NCI-H1105 treated with DMSO at 0.1 percent for 48 hours (cell line): ENCODE results near the gene DDIT4.
"Not testable (repeated sequence)": the region's sequence is repeated elsewhere in the genome, so short reads cannot be mapped to it uniquely, and the experiment has no call there.

ENCODE experiments used
- DNase-seq: peaks from one replicate; lab custom pipeline; 2025; lab: John Stamatoyannopoulos, UW

DDIT4 gene

GRCh38 chr10:72267819-72268399 lies 5.8 kb upstream of the DDIT4 start:
- no peak for DNase-seq

DNA sequence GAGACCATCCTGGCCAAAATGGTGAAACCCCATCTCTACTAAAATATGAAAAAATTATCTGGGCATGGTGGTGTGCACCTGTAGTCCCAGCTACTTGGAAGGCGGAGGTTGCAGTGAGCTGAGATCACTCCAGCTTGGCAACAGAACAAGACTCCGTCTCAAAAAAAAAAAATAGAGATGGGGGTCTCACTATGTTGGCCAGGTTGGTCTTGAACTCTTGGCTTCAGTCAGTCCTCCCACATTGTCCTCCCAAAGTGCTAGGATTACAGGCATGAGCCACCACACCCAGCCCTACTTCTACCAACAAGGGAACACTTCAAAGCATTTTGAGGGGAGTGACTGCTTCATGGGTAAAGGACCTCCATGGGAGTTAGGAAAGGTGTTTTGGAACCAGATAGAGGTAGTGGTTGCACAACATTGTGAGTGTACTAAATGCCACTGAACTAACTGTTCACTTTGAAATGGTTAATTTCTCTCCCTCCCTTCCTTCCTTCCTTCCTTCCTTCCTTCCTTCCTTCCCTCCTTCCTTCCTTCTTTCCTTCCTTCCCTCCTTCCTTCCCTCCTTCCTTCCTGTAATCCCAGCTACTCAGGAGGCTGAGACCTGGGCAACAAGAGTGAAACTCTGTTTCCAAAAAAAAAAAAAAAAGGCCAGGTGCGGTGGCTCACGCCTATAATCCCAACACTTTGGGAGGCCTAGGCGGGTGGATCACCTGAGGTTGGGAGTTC lies 5.1 kb upstream of the DDIT4 start:
- DNase-seq = not testable (repeated sequence)

DNA sequence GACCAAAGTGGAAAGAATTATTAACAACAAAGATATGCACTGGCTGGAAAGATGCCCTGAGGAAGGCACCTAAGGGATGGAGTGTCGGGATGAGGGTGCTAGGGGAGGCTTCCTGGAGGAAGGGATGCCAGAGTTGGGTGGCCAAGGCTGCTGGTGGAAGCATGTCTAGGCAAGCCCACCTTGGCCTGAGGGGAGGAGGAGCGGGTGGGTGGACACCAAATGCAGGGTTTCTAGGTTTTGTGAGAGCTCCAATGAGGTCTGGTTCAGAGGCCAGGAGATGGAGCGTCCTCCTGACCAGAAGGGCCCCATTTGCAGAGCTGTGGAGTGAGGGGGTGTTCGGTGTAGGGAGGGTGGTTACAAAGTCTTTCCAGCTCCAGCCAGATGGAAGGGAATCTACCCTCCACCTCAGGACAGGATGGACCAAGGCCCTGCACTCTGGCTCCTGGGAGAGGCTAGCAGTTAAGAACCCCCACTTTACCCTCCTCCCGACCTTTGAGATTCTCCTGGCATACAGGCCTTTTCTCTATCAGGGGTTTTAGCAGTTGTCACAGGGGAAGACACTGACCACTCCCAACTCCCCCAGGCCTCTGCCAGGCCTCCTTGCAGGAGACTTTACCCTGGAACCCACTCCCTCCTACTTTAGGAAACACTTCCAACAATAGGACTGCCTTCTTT lies 3.0 kb upstream of the DDIT4 start:
- no peak for DNase-seq

- DNase-seq = peak; percentile 52
These were observed 875 bp upstream of the DDIT4 start for GRCh38 chr10:72272689-72273409.

- no peak for DNase-seq
These were observed 547 bp downstream of the DDIT4 start for GRCh38 chr10:72274213-72274729.

DNA sequence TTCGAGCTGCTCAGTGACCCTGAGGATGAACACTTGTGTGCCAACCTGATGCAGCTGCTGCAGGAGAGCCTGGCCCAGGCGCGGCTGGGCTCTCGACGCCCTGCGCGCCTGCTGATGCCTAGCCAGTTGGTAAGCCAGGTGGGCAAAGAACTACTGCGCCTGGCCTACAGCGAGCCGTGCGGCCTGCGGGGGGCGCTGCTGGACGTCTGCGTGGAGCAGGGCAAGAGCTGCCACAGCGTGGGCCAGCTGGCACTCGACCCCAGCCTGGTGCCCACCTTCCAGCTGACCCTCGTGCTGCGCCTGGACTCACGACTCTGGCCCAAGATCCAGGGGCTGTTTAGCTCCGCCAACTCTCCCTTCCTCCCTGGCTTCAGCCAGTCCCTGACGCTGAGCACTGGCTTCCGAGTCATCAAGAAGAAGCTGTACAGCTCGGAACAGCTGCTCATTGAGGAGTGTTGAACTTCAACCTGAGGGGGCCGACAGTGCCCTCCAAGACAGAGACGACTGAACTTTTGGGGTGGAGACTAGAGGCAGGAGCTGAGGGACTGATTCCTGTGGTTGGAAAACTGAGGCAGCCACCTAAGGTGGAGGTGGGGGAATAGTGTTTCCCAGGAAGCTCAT lies 1.1 kb downstream of the DDIT4 start:
- DNase-seq = peak; percentile 41

DNA sequence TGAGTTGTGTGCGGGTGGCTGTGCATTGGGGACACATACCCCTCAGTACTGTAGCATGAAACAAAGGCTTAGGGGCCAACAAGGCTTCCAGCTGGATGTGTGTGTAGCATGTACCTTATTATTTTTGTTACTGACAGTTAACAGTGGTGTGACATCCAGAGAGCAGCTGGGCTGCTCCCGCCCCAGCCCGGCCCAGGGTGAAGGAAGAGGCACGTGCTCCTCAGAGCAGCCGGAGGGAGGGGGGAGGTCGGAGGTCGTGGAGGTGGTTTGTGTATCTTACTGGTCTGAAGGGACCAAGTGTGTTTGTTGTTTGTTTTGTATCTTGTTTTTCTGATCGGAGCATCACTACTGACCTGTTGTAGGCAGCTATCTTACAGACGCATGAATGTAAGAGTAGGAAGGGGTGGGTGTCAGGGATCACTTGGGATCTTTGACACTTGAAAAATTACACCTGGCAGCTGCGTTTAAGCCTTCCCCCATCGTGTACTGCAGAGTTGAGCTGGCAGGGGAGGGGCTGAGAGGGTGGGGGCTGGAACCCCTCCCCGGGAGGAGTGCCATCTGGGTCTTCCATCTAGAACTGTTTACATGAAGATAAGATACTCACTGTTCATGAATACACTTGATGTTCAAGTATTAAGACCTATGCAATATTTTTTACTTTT lies 1.8 kb downstream of the DDIT4 start:
- peak; percentile 58 for DNase-seq

- peak; percentile 52 for DNase-seq
These were observed 2.3 kb downstream of the DDIT4 start for GRCh38 chr10:72276013-72276387.

- no peak for DNase-seq
These were observed 3.0 kb downstream of the DDIT4 start for GRCh38 chr10:72276421-72277339.

DNA sequence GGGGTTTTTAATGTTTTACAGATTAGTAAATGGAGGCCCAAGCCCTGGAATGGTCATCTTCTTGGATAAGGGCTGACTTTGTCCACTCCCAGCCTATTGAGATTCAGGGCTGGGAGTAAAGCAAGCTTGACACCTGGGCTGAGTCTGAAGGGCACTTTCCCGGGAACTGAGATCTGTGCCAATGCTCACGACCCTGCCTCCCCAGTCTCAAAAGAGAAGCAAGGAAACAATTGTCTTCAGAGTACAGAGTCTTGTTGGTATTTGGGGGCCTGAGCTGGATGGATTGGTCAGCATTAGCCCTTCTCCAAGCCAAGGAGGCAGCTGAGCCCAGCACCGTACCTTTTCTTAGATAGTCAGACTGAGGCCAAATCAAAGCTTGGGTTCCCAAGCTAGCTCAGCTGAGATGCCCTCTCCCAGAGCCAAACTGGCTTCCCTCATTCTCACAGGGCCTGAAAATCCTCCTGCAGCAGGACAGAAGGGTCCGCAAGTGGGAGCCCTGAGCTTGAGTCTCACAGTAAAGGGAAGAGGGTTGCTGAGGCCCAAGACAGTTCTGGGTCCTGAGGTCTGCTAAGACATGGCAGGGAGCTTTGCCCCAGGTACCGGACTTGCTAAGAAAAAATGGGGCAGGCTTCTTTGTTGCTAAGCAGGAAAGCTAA lies 3.7 kb downstream of the DDIT4 start:
- no peak for DNase-seq

DNA sequence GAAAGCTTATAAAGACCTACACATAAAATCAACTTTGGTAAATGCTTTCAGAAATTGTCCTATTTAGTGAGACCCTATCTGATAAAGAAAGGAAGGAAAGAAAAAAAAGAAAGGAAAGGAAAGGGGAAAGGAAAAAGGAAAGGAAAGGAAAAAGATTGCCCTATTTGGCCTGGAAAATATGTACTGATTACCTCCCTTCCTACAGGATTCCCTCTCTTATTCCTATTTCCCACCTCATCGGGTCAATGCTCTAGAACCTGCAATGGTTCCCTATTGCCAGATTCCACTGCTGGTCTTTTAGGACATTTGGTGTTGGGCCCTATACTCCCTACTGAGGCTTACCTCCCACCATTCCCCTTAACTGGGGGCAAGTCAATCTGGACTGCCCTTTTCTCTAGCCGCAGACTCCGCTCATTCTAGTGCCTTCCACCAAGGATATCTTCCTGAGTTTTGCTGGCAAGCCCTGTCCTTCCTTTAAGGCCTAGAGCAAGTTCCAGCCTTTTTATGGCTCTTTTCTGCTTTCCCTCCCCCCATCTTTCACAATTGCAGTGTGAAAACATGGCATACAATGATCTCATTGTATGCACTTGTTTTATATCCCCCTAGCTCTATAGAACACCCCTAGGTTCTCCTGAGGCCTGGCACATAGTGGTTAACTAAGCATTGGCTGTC lies 4.4 kb downstream of the DDIT4 start:
- no peak for DNase-seq

DNA sequence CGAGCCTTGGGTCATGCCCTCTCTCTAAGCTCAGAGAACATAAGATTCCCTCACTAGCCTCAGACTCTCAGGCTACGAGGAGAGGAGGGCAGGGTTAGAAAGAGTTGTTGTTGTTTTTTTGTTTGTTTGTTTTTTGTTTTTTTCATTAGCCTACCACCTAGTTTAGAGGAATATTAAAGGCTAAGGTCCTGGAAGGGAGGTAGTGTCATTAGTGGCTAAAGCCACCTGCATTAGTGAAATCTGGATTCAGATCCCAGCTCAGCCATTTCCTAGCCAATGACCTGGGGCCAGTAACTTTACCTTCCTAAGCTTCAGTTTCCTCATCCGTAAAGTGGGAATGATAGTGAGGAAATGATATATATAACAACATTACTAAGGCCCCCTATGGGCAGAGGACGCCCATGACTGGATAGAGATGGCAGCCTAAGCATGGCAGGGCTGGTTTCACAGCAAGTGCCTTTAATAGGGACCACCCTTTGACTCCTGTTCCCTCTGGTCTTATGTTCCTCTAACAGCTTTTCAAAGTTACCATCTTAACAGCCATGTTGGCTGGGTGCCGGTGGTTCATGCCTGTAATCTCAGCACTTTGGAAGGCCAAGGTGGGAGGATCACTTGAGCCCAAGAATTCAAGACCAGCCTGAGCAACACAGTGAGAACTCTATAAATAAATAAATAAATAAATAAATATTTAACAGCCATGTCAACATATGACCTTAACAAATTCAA lies 5.1 kb downstream of the DDIT4 start:
- DNase-seq = no peak

- DNase-seq = not testable (repeated sequence)
These were observed 5.9 kb downstream of the DDIT4 start for GRCh38 chr10:72279587-72279986.

DNA sequence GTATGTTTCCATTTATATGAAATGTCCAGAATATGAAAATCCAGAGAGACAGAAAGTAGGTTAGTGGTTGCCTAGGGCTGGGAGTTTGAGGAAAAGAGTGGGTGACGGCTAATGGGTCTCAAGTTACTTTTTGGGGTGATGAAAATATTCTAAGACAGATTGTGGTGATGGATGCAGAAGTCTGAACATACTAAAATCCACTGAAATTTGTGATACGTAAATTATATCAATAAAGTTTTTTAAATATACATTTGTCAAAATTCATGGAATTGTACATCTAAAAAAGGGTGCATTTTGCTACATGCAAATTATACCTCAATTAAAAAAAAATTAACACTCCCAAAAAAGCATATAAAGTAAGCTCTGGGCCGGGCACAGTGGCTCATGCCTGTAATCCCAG lies 9.4 kb downstream of the DDIT4 start:
- DNase-seq = no peak

DNA sequence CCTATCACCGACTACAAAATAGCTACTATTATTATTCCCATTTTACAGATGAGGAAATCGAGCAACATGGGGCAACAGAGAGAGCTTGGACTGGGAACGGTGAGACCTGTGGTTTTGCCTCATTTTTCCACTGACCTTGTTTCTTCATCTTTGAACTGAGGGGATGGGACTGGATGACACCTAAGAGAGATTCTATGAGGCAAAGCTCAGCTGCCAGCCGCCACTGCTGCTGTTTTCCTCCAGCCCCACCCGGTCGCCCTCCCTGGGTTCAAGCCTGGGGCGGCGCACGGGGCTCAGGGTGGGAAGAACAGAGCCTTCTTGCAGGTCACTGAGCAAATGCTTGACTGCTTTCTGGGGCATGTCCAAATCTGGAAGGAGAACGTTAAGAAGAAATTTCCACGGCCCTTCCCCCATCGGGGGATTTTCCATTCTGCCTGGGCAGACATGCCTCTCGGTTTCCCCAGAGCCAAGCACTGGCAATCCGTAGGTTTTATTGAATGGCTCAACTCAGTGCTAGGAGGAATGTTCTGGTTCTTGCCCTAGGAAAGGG lies 12.3 kb downstream of the DDIT4 start:
- DNase-seq = no peak

GRCh38 chr10:72291019-72291532 lies 17.4 kb downstream of the DDIT4 start:
- DNase-seq = no peak

DNA sequence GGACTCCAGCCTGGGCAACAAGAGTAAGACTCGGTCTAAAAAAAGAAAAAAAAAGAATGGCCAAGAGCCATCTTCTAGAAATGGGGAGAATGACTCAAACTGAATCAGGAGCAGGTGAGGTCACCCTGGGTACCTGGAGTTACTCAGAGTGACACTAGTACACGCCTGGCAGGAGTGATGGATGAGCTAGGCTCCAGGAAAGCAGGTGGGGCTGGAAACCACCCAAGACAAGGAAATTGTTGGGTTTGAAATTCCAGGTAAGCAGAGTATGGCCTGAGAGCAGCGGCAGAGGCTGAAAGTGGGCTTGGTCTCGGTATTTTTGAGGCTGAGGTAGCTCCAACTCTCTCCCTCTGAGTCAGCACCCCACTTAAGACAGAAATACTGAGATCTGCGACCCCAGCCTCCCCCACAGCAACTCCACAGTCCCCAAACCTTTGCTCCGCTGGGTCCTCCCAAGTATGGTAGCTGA lies 18.5 kb downstream of the DDIT4 start:
- no peak for DNase-seq

GRCh38 chr10:72295330-72295910 lies 21.7 kb downstream of the DDIT4 start:
- no peak for DNase-seq
